Activated CD4-positive, alpha-beta T cell treated with anti-CD3 and anti-CD28 coated beads, Interleukin-2, amount 50 U/mL, for 24 hours (primary cell): ENCODE measurements around the gene SSR1.
"Not testable (repeated sequence)": the region's sequence is repeated elsewhere in the genome, so short reads cannot be mapped to it uniquely, and the experiment has no call there.

Experiments
- DNase-seq, 2 donors: peaks; one replicate each; pipeline ENCODE4 v3.0.0-alpha.2; 2020; ENCODE audit warnings: low read depth in 1 of 2, low spot score in 1 of 2

SSR1 gene

DNA sequence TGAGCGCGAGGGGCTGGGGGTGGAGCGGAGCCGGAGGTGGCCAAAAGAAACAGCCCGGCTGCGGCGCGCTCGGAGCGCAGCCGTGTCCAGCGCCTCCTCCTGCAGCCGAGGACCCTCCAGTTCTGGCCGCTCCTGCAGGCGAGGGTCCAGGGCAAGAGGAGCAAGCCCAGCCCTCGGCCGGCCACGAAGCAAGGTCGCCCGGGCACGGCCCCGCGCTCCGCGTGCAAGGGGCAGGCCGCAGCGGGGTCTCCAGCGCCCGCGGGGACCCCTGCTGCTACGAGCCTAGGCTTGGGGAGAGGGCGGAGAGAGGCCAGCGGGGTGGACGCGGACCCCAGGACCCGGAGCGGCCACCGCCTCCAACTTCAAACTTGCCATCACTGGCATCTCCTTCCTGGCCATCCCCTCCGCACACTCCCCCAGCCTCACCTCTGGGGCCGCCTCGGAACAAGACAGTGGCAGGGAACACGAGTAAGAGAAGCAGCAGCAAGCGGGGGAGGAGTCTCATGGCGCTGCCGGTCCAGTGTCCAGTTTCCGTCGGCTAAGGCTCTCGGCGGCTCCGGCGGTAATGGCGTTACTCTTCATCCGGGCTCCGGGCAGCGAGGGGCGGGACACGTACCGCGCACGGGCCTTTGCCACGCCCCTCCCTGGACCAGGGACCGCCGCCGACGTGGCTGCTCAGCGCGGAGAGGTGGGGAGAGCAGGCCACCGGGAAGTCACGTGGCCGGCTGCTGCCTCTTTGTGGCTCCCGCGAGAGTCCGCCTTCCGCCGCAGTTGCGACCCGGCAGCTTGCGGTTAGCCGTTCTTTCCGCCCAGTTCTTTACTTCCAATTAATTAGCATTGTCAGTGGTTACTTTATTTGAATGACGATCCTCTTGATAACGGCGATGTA lies at the start of gene SSR1:
Gene SSR1 (minus strand): TSS at position 584 of the 889 bp plus-strand sequence. CDS start 79 bp downstream, at position 505.
- peak; percentile 81 to 93 for DNase-seq

DNA sequence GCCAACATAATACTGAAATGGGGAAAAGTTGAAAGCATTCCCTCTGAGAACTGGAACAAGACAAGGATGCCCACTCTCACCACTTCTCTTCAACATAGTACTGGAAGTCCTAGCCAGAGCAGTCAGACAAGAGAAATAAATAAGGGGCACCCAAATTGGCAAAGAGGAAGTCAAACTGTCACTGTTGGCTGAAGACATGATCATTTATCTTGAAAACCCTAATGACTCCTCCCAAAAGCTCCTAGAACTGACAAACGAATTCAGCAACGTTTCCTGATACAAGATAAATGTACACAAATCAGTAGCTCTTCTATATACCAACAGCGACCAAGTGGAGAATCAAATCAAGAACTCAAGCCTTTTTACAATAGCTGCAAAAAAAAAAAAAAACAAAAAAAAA lies 38.9 kb upstream of the SSR1 start:
- DNase-seq: not testable (repeated sequence)

DNA sequence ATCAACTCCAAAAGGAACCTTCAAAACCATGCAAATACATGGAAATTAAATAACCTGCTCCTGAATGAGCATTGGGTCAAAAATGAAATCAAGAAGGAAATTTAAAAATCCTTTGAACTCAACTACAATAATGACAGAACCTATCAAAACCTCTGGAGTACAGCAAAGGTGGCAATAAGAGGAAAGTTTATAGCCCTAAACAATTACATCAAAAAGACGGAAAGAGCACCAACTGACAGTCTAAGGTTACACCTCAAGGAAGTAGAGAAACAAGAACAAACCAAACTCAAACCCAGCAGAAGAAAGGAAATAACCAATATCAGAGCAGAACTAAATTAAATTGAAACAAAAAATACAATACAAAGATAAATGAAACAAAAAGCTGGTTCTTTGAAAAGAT lies 37.6 kb upstream of the SSR1 start:
- DNase-seq: not testable (repeated sequence)

DNA sequence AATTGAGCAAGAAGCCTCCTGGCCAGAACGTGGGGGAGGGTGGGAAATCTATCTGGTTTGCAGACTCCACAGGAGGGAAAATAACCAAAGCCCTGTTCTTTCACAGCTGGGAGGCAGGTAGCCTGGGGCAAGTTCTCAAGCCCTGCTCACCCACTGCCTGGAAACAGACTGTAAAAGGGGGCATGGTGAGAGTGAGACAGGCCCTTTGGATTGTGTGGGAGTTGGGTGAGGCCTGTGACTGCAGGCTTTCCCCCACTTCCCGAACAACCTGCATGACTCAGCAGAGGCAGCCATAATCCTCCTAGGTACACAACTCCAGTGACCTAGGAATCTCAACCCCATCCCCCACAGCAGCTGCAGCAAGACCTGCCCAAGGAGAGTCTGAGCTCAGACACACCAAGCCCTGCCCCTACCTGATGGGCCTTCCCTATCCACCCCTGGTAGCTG lies 34.6 kb upstream of the SSR1 start:
- not testable (repeated sequence) for DNase-seq

DNA sequence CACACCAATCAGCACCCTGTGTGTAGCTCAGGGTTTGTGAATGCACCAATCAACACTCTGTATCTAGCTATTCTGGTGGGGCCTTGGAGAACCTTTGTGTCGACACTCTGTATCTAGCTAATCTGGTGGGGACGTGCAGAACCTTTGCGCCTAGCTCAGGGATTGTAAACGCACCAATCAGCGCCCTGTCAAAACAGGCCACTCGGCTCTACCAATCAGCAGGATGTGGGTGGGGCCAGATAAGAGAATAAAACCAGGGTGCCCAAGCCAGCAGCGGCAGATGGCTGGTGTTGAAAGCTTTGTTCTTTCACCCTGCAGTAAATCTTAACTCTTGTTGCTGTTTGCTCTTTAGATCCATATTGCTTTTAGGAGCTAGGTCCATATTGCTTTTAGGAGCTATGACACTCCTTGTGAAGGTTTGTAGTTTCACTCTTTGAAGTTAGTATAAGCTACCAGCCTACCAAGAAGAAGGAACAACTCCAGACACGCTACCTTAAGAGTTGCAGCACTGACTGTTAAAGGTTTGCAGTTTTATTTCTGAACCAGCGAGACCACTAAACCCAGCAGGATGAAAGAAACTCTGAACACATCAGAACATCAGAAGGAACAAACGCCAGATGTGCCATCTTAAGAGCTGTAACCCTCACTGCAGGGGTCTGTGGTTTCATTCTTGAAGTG lies 31.9 kb upstream of the SSR1 start:
- not testable (repeated sequence) for DNase-seq

DNA sequence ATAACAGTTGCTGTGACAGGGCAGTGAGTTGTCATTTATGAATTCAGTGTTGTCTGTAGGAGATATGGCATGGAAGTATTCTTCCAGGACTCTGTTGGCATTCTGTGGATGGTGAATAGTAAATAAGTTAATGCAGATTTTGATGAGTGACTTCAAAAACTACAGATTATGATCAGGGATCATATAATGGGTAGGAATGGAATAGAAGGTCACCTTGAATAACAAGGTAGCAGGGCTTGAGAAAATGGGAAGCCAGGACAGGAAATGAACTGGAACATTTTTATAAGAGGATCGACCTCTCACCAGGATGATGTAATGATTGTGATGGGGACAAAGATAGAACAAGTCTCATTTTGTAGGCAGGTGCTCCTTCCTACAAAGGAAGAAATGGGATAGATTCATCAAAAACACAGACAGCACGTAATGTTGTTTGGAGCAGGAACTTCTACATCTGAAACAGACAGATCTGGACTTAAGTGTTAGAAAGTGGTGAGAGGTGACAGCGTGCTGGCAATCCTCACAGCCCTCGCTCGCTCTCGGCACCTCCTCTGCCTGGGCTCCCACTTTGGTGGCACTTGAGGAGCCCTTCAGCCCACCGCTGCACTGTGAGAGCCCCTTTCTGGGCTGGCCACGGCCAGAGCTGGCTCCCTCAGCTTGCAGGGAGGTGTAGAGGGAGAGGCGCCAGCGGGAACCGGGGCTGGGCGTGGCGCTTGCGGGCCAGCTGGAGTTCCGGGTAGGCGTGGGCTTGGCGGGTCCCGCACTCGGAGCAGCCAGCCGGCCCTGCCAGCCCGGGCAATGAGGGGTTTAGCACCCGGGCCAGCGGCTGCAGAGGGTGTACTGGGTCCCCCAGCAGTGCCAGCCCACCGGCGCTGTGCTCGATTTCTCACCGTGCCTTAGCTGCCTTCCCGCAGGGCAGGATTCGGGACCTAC lies 30.8 kb upstream of the SSR1 start:
- no peak for DNase-seq

DNA sequence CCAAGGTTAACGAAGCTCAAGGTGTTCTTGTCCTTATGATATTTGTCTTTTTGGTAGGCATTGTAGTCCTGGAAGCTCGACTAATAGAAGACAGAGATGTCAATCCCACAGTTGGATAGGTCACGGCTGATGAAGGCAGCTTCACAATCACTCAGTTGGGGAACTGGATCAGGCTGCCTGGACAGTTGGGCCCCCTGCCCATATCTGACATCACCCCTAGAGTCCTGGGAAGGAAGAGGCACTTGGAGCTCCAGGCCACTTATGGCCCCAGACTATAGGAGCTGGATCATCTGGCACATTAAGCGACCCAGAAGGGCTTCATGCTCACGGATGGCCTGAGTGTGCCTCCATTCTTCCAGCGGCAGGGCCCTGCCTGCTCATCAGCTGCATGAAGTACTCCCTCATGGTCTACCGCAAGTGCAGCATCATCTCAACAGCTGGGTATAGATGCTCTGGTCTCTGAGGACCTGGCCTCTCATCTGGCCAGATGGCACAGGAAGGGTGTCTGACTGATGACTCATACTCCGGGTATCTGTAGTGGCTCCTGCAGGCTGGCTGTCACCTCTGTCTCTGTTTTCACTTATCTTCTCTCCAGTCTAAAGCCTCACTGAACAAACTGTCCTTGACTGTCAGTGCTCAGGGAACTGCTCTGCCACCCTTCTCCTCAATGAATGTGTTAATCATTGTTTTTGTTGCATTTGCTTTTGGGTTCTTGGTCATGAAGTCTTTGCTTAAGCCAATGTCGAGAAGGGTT lies 29.2 kb upstream of the SSR1 start:
- DNase-seq: no peak

DNA sequence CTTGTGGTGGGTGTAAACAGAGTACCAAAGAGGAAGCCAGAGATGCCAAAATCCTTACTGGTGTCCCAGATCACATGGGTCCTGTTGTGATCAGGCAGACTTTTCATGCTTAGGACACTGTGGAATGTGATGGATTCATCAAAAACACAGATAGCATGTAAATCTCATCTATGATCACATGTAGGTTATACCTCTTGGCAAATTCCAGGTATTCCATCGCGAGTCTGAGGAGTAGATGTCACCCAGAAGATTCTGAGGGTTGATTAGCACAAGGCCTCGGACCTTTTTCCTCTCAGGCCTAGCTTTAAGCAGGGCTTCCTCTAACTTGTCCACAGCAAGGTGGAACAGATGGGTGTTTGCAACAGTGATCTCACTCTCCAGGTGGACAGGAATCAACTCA lies 28.3 kb upstream of the SSR1 start:
- DNase-seq: no peak

DNA sequence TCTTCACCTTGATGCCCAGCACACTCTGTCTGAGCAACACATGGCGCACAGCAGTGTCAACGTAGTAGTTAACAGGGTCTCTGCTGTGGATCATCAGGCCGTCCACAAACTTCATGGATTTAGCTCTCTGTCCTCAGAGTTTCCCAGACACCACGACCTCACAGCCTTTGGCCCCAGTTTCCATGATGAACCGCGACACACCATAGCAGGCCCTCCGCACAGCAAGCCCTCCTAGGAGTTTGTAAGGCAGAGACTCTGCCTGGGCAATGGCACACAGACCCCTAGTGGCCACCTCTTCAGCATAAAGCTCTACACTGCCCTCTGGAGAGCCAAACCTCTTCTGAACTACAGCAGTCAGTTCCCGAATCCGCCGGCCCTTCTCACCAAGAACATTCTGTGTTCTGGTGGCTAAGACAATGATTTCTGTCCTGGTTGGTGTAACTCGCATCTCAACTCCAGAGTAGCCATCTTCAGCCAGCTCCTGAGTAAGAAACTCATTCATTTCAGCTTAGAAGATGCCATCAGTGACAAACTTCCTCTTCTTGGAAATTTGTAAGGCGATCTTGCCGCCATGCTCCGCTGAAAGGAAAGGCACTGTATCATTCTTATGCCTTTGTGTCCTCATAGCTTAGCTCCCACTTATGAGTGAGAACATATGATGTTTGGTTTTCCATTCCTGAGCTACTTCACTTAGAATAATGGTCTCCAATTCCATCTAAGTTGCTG lies 26.2 kb upstream of the SSR1 start:
- not testable (repeated sequence) for DNase-seq

DNA sequence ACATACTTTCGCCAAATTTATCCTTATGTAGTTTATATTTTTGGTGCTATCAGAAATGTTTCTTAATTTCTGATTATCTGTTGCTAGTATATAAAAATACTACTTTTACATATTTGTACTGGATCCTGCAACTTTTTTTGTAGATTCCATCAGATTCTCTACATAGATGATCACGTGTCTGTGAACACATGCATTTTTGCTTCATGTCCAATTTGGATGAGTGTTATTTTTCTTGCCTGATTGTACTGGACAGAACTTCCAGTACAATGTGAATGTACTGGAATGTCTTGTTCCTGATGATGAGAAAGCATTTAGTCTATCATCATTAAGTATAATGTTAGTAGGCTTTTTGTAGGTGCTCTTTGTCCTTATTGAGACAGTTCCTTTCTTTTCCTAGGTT lies 25.0 kb upstream of the SSR1 start:
- DNase-seq: no peak

DNA sequence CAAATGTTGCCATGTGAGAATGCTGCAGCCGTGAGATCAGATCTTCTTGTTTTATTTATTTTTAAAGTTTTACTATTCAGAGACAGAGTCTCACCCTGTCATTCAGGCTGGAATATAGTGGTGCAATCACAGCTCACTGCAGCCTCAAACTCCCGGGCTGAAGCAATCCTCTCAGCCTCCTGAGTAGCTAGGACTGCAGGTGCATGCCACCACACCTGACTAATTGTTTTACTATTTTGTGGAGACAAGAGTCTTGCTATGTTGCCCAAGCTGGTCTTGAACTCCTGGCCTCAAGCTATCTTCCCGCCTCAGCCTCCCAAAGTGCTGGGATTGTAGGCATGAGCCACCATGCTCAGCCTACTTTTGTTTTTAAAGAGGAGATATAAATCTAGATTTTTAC lies 22.5 kb upstream of the SSR1 start:
- DNase-seq: no peak

DNA sequence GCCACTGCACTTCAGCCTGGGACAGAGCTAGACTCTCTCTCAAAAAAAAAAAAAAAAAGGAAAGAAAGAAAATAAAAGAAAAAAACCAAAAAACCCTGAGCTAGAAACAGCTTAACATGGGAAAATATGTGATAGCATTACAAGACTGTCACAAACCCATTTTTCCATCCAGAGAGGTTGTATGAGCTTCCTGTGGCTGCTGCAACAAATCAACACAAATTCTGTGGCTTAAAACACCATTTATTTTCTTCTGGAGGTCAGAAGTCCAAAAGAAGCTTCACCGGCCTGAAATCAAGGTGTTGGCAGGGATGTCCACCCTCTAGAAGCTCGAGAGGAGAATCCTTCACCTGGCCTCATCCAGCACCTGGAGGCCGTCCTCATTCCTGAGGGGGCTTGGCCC lies 21.7 kb upstream of the SSR1 start:
- no peak for DNase-seq

DNA sequence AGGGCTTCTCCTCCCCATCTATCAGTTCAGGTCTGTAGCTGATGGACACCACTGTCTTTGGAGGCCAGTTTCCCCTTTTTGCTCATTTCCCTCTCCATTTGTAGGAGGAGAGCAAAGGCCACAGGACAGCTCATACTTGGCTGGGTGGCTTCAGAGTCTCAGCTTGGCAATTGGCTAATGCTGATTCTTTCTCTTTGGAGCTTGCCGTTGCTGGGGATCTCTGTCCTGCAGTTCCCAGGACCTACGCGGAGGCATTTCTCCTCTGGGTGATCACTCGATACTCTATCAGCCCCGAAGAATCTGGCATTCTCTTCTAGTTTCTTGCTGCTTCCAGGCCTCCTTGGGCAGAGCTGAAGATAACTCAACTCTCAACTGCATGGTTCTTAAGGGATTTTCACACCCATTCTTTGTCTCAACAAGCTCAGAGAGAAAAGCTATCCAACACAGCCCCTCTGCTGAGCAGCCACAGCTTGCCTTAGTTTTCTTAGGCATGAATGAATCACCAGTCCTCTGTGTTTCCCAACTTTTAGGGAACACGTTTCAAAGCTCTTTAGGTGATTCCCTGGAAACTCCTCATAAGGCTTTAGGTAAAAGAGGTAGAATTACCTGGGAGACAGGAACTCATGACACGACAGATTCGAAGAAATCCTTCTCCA lies 19.2 kb upstream of the SSR1 start:
- DNase-seq: no peak

DNA sequence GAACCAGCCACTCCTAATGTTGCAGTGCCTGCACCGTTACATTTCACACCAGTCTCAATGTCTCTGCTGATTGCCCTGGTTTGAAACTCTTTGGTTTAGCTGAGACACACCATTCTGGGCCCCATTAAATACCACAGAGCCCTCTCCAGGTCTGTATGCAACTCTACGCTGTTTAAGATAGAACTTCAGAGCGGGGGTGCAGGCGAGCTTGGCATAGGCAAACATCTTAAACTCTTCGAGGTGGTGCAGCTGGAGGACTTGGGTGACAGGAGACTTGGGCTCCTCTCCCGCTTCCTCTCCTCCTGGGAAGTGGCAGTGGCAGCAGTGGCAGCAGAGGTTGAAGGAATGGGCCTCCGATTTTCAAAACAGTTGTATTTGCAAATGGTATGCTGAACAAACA lies 18.5 kb upstream of the SSR1 start:
- DNase-seq: no peak

DNA sequence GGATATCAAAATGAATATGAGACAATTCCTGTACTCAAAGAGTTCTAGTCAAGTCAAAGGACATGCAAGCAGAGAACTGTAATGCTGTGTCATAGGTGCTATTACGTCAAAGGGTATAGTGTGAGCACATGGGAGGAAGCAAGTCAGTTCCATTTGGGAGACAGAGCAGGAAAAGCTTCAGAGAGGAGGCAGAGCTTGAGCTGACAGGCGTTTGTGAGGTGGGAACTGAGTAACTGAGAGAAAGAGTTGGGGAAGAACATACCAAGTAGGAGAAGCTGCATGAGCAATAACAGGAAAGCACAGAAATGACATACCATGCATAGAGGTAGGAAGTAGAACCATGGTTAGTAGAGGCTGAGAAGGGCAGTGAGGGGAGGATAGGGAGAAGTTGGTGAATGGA lies 15.2 kb upstream of the SSR1 start:
- no peak for DNase-seq

DNA sequence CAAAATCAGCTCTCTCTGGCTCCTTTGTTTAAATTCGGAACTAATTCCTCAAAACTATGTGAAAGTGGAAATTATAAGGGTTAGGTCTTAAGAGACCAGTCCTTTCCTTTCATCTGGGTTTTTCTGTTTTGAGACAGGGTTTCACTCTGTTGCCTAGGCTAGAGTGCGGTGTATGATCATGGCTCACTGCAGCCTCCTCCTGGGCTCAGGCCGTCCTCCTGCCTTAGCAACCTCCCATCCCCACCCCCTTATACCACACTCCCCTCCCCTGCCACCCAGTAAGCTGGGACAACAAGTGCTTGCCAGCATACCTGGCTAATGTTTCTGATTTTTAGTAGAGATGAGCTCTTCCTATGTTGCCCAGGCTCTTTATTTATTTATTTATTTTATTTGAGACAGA lies 12.8 kb upstream of the SSR1 start:
- no peak for DNase-seq

DNA sequence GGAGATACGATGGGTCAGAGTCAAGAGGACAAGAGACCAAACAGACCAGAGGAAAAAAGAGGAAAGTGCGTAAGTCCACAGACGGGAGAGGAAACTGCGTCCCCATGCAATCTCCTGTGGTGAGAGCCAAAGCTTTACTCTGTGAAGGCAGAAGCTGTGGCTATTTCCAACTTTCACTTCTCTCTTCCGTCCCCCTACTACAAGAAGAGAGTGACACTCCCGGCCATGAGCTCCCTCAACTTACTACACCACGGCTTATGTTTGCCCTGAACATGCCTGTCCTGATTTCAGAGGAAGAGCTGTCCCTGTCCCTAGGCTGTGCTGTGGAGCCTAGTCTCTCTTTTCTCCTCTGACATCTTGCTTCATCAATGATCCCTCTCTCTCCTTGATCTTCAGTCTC lies 11.5 kb upstream of the SSR1 start:
- DNase-seq: no peak

DNA sequence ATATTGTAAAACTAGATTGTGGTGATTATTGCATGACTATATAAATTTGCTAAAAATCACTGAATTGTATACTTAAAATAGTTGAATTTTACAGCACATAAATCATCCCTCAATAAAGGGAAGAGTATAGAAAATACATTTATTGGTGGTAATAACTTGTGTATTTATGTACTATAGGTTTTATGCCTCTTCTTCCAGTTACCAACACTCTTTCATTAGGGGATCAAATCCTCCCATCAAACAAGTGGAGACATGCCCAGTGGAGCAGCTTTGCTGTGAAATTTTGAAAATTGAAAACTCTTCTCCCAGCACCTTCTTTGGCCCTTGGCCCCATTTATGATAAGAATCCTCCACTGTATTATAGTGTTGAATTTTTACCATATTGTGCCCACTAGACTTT lies 10.1 kb upstream of the SSR1 start:
- no peak for DNase-seq

DNA sequence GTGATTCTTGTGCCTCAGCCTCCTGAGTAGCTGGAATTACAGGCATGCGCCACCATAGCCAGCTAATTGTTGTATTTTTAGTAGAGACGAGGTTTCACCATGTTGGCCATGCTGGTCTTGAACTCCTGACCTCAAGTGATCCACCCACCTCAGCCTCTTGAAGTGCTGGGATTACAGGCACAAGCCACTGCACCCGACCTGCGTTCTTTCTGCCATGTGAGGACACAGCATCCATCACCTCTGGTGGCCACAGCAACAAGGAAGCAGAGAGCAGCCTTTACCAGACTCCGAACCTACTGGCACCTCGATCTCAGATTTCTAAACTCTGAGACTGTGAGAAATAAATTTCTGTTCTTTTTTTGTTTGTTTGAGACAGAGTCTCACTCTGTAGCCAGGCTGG lies 8.9 kb upstream of the SSR1 start:
- not testable (repeated sequence) for DNase-seq
